Activated CD4-positive, alpha-beta memory T cell treated with anti-CD3 and anti-CD28 coated beads, Interleukin-2, amount 10 ng/mL, durations not matched to agents 7 days and 5 days (primary cell): ENCODE measurements around the gene TLR9. TPM values are rescaled to one million over a fixed set of nuclear protein-coding genes. Genes with fewer than 3 reads are reported as not detected.

Source experiments
- CTCF ChIA-PET: fragments of 350-600 bp; sonication (Branson Sonifier 250); formaldehyde crosslinking; loops from one replicate; lab custom pipeline; 2021; ENCODE audit warnings: antibody characterized with exemption, inconsistent platforms; lab: Charles Lee
- POLR2A ChIA-PET: fragments of 350-600 bp; sonication (Branson Sonifier 250); formaldehyde crosslinking; loops from one replicate; lab custom pipeline; 2021; ENCODE audit warnings: antibody characterized with exemption; lab: Charles Lee
- DNase-seq: peaks from one replicate; pipeline ENCODE4 v3.0.0-alpha.2; 2020
- H3K27ac Mint-ChIP-seq: one replicate; pipeline ENCODE4 v1.8.0; 2021; ENCODE audit warnings: mild to moderate bottlenecking, mixed read lengths
- H3K27me3 Mint-ChIP-seq: one replicate; pipeline ENCODE4 v1.8.0; 2021; ENCODE audit warnings: mixed read lengths
- H3K36me3 Mint-ChIP-seq: one replicate; pipeline ENCODE4 v1.8.0; 2021; ENCODE audit warnings: low read depth, mixed read lengths
- H3K4me1 Mint-ChIP-seq: one replicate; pipeline ENCODE4 v1.8.0; 2021; ENCODE audit warnings: mixed read lengths
- H3K4me3 Mint-ChIP-seq: one replicate; pipeline ENCODE4 v1.8.0; 2021; ENCODE audit warnings: mild to moderate bottlenecking, mixed read lengths
- H3K9me3 Mint-ChIP-seq: one replicate; pipeline ENCODE4 v1.8.0; 2021; ENCODE audit warnings: mixed read lengths
- total RNA-seq, 2 experiments: library from RNA; stranded (reverse); gene quantifications; one replicate each; pipeline ENCODE4 v1.2.3, GENCODE V29; 2021

Gene TLR9
- total RNA-seq, 2 experiments from 2014 or later = 0.55 to 0.83 TPM

- Mint-ChIP-seq H3K27ac (no peak overlapping the region), H3K4me3 (no peak overlapping the region), H3K36me3 (peaks cover 60% of the 10 kb centered on the region), H3K9me3 (no peaks in the 10 kb centered on the region), H3K4me1 (peaks cover 46% of the 10 kb centered on the region), H3K27me3 (no peaks in the 10 kb centered on the region)
- ChIA-PET CTCF (interaction anchor here (0.7 to 9.0 kb wide), 23 partner anchors 10 to 217 kb away, joined by 3 to 147 read pairs (median 4); partner anchors contain the start of genes DNAH1 and WDR82), POLR2A (interaction anchor here (0.9 to 3.5 kb wide), 12 partner anchors 9 to 154 kb away, joined by 3 to 26 read pairs (median 6); partner anchors contain the start of genes GLYCTK and WDR82)
- no peak for DNase-seq
Measured at GRCh38 chr3:52230889-52231499, 5.5 kb upstream of the TLR9 start.

GRCh38 chr3:52230461-52230860 lies 5.0 kb upstream of the TLR9 start:
- Mint-ChIP-seq H3K9me3 (no peaks in the 10 kb centered on the region), H3K36me3 (peaks cover 55% of the 10 kb centered on the region), H3K4me3 (no peak overlapping the region), H3K27ac (no peak overlapping the region), H3K27me3 (no peaks in the 10 kb centered on the region), H3K4me1 (peaks cover 47% of the 10 kb centered on the region)
- no peak for DNase-seq
- ChIA-PET POLR2A (interaction anchor here (0.9 to 3.5 kb wide), 11 partner anchors 9 to 155 kb away, joined by 3 to 26 read pairs (median 6); partner anchors contain the start of genes GLYCTK and WDR82), CTCF (interaction anchor here (0.7 to 9.0 kb wide), 12 partner anchors 9 to 173 kb away, joined by 3 to 147 read pairs (median 12); partner anchors contain the start of gene WDR82)

DNA sequence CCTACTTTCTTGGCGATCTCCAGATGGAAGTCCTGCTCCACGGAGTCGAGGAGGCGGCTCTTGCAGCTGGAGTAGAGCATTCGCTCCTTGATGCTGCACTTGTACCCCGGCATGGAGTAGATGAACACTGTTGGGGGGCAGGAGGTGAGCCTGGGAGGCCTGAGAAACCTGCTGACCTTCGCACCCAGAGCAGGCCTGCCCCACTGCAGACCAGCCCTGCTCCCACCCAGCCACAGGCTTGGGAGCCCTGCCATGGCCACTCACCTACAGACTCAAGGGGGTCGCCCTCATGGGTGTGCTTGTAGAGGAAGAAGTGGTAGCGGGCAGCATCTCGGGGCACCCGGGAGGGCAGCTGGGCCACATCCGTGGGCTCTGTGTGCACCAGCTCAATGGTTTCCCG lies 4.2 kb upstream of the TLR9 start:
- POLR2A ChIA-PET = interaction anchor here (1.4 to 3.5 kb wide), 2 partner anchors 11 to 48 kb away, joined by 3 to 26 read pairs; partner anchors contain the start of gene WDR82
- H3K27me3 Mint-ChIP-seq = no peaks in the 10 kb centered on the region
- CTCF ChIA-PET = interaction anchor here (1.0 to 4.2 kb wide), 3 partner anchors 12 to 109 kb away, joined by 3 to 29 read pairs (median 25); partner anchors contain the start of gene WDR82
- H3K4me3 Mint-ChIP-seq = no peak overlapping the region
- no peak for DNase-seq
- no peak overlapping the region for H3K27ac Mint-ChIP-seq
- H3K9me3 Mint-ChIP-seq = no peaks in the 10 kb centered on the region
- H3K4me1 Mint-ChIP-seq = peaks cover 47% of the 10 kb centered on the region
- H3K36me3 Mint-ChIP-seq = peaks cover 49% of the 10 kb centered on the region

- peaks cover 46% of the 10 kb centered on the region for H3K4me1 Mint-ChIP-seq
- POLR2A ChIA-PET = interaction anchor here (1.4 kb wide), 1 partner anchor 12 kb away, joined by 3 read pairs; no protein-coding TSS in a partner anchor
- no peaks in the 10 kb centered on the region for H3K27me3 Mint-ChIP-seq
- CTCF ChIA-PET = interaction anchor here (1.0 kb wide), 1 partner anchor 109 kb away, joined by 3 read pairs; no protein-coding TSS in a partner anchor
- H3K4me3 Mint-ChIP-seq = no peak overlapping the region
- no peak for DNase-seq
- H3K9me3 Mint-ChIP-seq = no peaks in the 10 kb centered on the region
- H3K36me3 Mint-ChIP-seq = peaks cover 40% of the 10 kb centered on the region
- no peak overlapping the region for H3K27ac Mint-ChIP-seq
Measured at GRCh38 chr3:52228751-52229291, 3.4 kb upstream of the TLR9 start.

GRCh38 chr3:52228266-52228665 lies 2.8 kb upstream of the TLR9 start:
- H3K36me3 Mint-ChIP-seq = peaks cover 36% of the 10 kb centered on the region
- H3K4me3 Mint-ChIP-seq = no peak overlapping the region
- CTCF ChIA-PET = interaction anchor here (1.9 kb wide), 1 partner anchor 12 kb away, joined by 4 read pairs; no protein-coding TSS in a partner anchor
- H3K4me1 Mint-ChIP-seq = peaks cover 48% of the 10 kb centered on the region
- H3K9me3 Mint-ChIP-seq = no peaks in the 10 kb centered on the region
- POLR2A ChIA-PET = interaction anchor here (3.1 kb wide), 1 partner anchor 49 kb away, joined by 20 read pairs; the partner anchor contains the start of gene WDR82
- H3K27me3 Mint-ChIP-seq = no peaks in the 10 kb centered on the region
- H3K27ac Mint-ChIP-seq = no peak overlapping the region
- DNase-seq = no peak

GRCh38 chr3:52227766-52228165 lies 2.3 kb upstream of the TLR9 start:
- Mint-ChIP-seq H3K4me3 (no peak overlapping the region), H3K9me3 (no peaks in the 10 kb centered on the region), H3K27ac (peak overlapping the region; percentile 35), H3K27me3 (no peaks in the 10 kb centered on the region), H3K4me1 (peaks cover 49% of the 10 kb centered on the region), H3K36me3 (peaks cover 36% of the 10 kb centered on the region)
- CTCF ChIA-PET = interaction anchor here (1.9 to 3.9 kb wide), 2 partner anchors 11 to 112 kb away, joined by 4 to 19 read pairs; no protein-coding TSS in a partner anchor
- no peak for DNase-seq
- POLR2A ChIA-PET = interaction anchor here (3.1 kb wide), 1 partner anchor 50 kb away, joined by 20 read pairs; the partner anchor contains the start of gene WDR82

DNA sequence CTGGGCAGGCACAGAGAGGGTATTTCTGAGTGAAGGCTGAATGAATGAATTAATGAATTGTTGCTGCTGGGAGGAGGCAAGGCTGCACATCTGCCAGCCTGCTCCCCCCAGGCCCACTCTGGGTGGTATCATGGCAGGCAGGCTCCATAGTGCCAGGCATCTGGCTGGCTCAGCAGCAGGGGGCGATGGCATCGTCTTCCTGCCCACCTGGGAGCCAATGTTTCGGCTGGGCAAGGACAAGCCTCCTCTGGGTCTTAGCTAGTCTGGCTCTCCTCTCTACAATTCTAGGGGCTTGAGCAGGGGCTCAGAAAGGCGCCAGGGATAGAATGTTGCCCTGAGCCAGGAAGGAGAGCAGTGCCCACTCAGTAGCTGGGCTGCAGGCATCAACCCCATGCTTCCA lies 1.7 kb upstream of the TLR9 start:
- POLR2A ChIA-PET = interaction anchor here (3.1 to 11.1 kb wide), 2 partner anchors 11 to 51 kb away, joined by 20 to 121 read pairs; partner anchors contain the start of genes TWF2 and WDR82
- Mint-ChIP-seq H3K36me3 (peaks cover 32% of the 10 kb centered on the region), H3K4me1 (peaks cover 50% of the 10 kb centered on the region), H3K9me3 (no peaks in the 10 kb centered on the region), H3K27me3 (no peaks in the 10 kb centered on the region), H3K4me3 (no peak overlapping the region), H3K27ac (no peak overlapping the region)
- DNase-seq = no peak
- CTCF ChIA-PET = interaction anchor here (1.9 to 3.9 kb wide), 2 partner anchors 10 to 113 kb away, joined by 4 to 19 read pairs; no protein-coding TSS in a partner anchor

- DNase-seq = no peak
- Mint-ChIP-seq H3K4me3 (no peak overlapping the region), H3K36me3 (peaks cover 26% of the 10 kb centered on the region), H3K4me1 (peaks cover 52% of the 10 kb centered on the region), H3K27me3 (no peaks in the 10 kb centered on the region), H3K9me3 (no peaks in the 10 kb centered on the region), H3K27ac (peak overlapping the region; percentile 9)
- ChIA-PET POLR2A (interaction anchor here (3.1 to 11.1 kb wide), 2 partner anchors 12 to 51 kb away, joined by 20 to 121 read pairs; partner anchors contain the start of genes TWF2 and WDR82), CTCF (interaction anchor here (0.7 to 3.9 kb wide), 4 partner anchors 8 to 113 kb away, joined by 3 to 19 read pairs (median 7); no protein-coding TSS in a partner anchor)
Measured at GRCh38 chr3:52226229-52226817, 878 bp upstream of the TLR9 start.

GRCh38 chr3:52223449-52224408 lies 1.7 kb downstream of the TLR9 start:
- Mint-ChIP-seq H3K4me1 (peaks cover 75% of the 10 kb centered on the region), H3K36me3 (peaks cover 7% of the 10 kb centered on the region), H3K4me3 (peak overlapping the region; percentile 77), H3K9me3 (no peaks in the 10 kb centered on the region), H3K27ac (peak overlapping the region; percentile 36), H3K27me3 (no peaks in the 10 kb centered on the region)
- ChIA-PET CTCF (interaction anchor here (2.1 to 7.3 kb wide), 6 partner anchors 8 to 116 kb away, joined by 6 to 138 read pairs (median 42); partner anchors contain the start of gene TWF2), POLR2A (interaction anchor here (0.9 to 11.1 kb wide), 4 partner anchors 14 to 65 kb away, joined by 3 to 121 read pairs (median 10); partner anchors contain the start of genes PPM1M and TWF2)
- no peak for DNase-seq

DNA sequence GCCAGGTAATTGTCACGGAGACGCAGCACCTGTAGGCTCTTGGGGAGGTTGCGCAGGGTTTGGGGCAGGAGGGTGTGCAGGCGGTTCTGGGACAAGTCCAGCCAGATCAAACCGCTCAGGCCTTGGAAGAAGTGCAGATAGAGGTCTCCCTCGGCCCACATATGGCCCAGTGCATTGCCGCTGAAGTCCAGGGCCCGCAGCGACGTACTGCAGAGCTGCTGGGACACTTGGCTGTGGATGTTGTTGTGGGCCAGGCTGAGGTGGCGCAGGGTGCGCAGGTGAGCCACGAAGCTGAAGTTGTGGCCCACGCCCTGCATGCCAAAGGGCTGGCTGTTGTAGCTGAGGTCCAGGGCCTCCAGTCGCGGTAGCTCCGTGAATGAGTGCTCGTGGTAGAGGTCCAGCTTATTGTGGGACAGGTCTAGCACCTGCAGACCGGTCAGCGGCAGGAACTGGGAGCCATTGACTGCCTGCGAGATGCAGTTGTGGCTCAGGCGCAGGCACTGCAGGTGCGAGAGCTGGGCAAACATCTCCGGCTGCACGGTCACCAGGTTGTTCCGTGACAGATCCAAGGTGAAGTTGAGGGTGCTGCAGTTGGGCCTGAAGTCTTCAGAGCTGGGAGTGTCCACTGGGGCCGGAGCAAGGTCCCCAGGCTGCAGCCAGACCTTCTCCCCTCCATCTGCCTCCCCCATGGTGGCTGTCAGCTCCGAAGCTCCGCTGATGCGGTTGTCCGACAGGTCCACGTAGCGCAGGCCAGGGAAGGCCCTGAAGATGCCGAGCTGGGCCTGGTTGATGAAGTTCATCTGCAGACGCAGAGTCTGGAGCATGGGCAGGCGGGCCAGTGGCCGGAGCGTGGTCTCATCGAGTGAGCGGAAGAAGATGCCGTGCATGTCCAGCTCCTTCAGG lies 2.9 kb downstream of the TLR9 start:
- H3K9me3 Mint-ChIP-seq = no peaks in the 10 kb centered on the region
- ChIA-PET CTCF (interaction anchor here (0.8 to 7.3 kb wide), 15 partner anchors 9 to 224 kb away, joined by 3 to 138 read pairs (median 6); partner anchors contain the start of genes TWF2 and WDR82), POLR2A (interaction anchor here (0.9 to 11.1 kb wide), 13 partner anchors 9 to 540 kb away, joined by 3 to 121 read pairs (median 4); partner anchors contain the start of genes ABHD14B, GLYCTK, POC1A and PPM1M)
- DNase-seq = no peak
- H3K36me3 Mint-ChIP-seq = peaks cover under 1% of the 10 kb centered on the region
- H3K4me3 Mint-ChIP-seq = peak overlapping the region; percentile 77
- H3K27me3 Mint-ChIP-seq = no peaks in the 10 kb centered on the region
- peaks cover 87% of the 10 kb centered on the region for H3K4me1 Mint-ChIP-seq
- peak overlapping the region; percentile 83 for H3K27ac Mint-ChIP-seq
